MCF 10A (cell line): ENCODE results near the gene TAGAP. TPM values are rescaled to one million over a fixed set of nuclear protein-coding genes. Genes with fewer than 3 reads are reported as not detected.
"Not testable (repeated sequence)": the region's sequence is repeated elsewhere in the genome, so short reads cannot be mapped to it uniquely, and the experiment has no call there.

ENCODE experiments used
- BruUV-seq: library from RNA; stranded (reverse); fragments of 400-500 nt; replicated peaks from 2 replicates; lab custom pipeline; 2021; lab: Mats Ljungman, UMichigan
- CTCF ChIA-PET: fragments of 300-600 bp; sonication (Branson Sonifier 250); formaldehyde crosslinking; extraction: SDS; loops from one replicate; lab custom pipeline; 2021; ENCODE audit warnings: antibody characterized with exemption, inconsistent platforms; lab: Yijun Ruan, JAX
- POLR2A ChIA-PET: fragments of 300-600, 350-650 bp; sonication (Branson Sonifier 250); formaldehyde crosslinking; extraction: SDS; loops from one replicate; lab custom pipeline; 2020; ENCODE audit warnings: antibody characterized with exemption, inconsistent platforms; lab: Yijun Ruan, JAX
- DNase-seq: peaks from one replicate; pipeline ENCODE4 v3.0.0-alpha.2; 2018; ENCODE audit not compliant: unreplicated experiment
- H3K27ac Mint-ChIP-seq: one replicate; pipeline ENCODE4 v1.8.0; 2022; ENCODE audit warnings: mild to moderate bottlenecking, low read depth, mixed read lengths; ENCODE audit not compliant: unreplicated experiment
- H3K27me3 Mint-ChIP-seq: one replicate; pipeline ENCODE4 v1.8.0; 2022; ENCODE audit warnings: mixed read lengths; ENCODE audit not compliant: insufficient read depth, unreplicated experiment
- H3K36me3 Mint-ChIP-seq: one replicate; pipeline ENCODE4 v1.8.0; 2022; ENCODE audit warnings: mild to moderate bottlenecking, moderate library complexity, mixed read lengths; ENCODE audit not compliant: insufficient read depth, unreplicated experiment
- H3K4me1 Mint-ChIP-seq: one replicate; pipeline ENCODE4 v1.8.0; 2022; ENCODE audit warnings: mixed read lengths; ENCODE audit not compliant: insufficient read depth, unreplicated experiment
- H3K4me3 Mint-ChIP-seq: one replicate; pipeline ENCODE4 v1.8.0; 2022; ENCODE audit warnings: mild to moderate bottlenecking, moderate library complexity, mixed read lengths; ENCODE audit not compliant: unreplicated experiment
- H3K9me3 Mint-ChIP-seq: one replicate; pipeline ENCODE4 v1.8.0; 2022; ENCODE audit warnings: mixed read lengths; ENCODE audit not compliant: unreplicated experiment
- CTCF ChIP-seq: fragments of 200-600 bp; IDR thresholded peaks from one replicate; pipeline ENCODE4 v1.8.0; 2022; ENCODE audit warnings: antibody characterized with exemption, mild to moderate bottlenecking; ENCODE audit not compliant: unreplicated experiment
- intact Hi-C: fragments of 100-400 bp; cut with micrococcal nuclease; formaldehyde crosslinking; loops from 2 replicates; pipeline ENCODE4 v1.14.1; 2022
- total RNA-seq: library from RNA; stranded (reverse); gene quantifications from 2 replicates; pipeline ENCODE4 v1.2.3, GENCODE V29; 2022

TAGAP gene
- total RNA-seq, 1 experiment from 2014 or later = not detected

GRCh38 chr6:158996856-158997255, 47.9 kb downstream of the TAGAP start:
- Mint-ChIP-seq H3K27me3 (no peaks in the 10 kb centered on the region), H3K36me3 (peaks cover 20% of the 10 kb centered on the region), H3K4me1 (peaks cover 12% of the 10 kb centered on the region), H3K9me3 (no peaks in the 10 kb centered on the region), H3K4me3 (no peak overlapping the region), H3K27ac (no peak overlapping the region)
- intact Hi-C loops = no loop called here
- POLR2A ChIA-PET = no interaction called here
- CTCF ChIA-PET = interaction anchor here (1.7 kb wide), 1 partner anchor 138 kb away, joined by 3 read pairs; no protein-coding TSS in a partner anchor
- TF ChIP-seq CTCF = no peak
- BruUV-seq = no TSS peak
- no peak for DNase-seq

- intact Hi-C loops = no loop called here
- Mint-ChIP-seq H3K27ac (no peak overlapping the region), H3K27me3 (no peaks in the 10 kb centered on the region), H3K4me3 (no peak overlapping the region), H3K4me1 (peaks cover 8% of the 10 kb centered on the region), H3K36me3 (peaks cover 27% of the 10 kb centered on the region), H3K9me3 (no peaks in the 10 kb centered on the region)
- no peak for TF ChIP-seq CTCF
- no peak for DNase-seq
- BruUV-seq = no TSS peak
- POLR2A ChIA-PET = no interaction called here
- CTCF ChIA-PET = interaction anchor here (1.0 kb wide), 1 partner anchor 141 kb away, joined by 4 read pairs; no protein-coding TSS in a partner anchor
Observed at GRCh38 chr6:158993639-158994038, 51.2 kb downstream of the TAGAP start.

- Mint-ChIP-seq H3K4me3 (no peak overlapping the region), H3K27ac (no peak overlapping the region), H3K27me3 (no peaks in the 10 kb centered on the region), H3K9me3 (no peaks in the 10 kb centered on the region), H3K36me3 (peaks cover 29% of the 10 kb centered on the region), H3K4me1 (peaks cover 23% of the 10 kb centered on the region)
- ChIA-PET CTCF (interaction anchor here (0.6 to 1.2 kb wide), 3 partner anchors 18 to 287 kb away, joined by 3 to 4 read pairs (median 3); no protein-coding TSS in a partner anchor), POLR2A (no interaction called here)
- DNase-seq = peak; percentile 11
- intact Hi-C loops = no loop called here
- BruUV-seq = no TSS peak
- TF ChIP-seq CTCF = no peak
Observed at GRCh38 chr6:158991017-158991723, 53.6 kb downstream of the TAGAP start.

GRCh38 chr6:158989711-158990110, 55.1 kb downstream of the TAGAP start:
- DNase-seq, BruUV-seq, H3K27me3 Mint-ChIP-seq, H3K9me3 Mint-ChIP-seq, intact Hi-C loops, H3K4me3 Mint-ChIP-seq, H3K27ac Mint-ChIP-seq: not testable (repeated sequence)
- ChIA-PET POLR2A (interaction anchor here (0.9 kb wide), 1 partner anchor 11 kb away, joined by 3 read pairs; the partner anchor contains the start of gene RSPH3), CTCF (interaction anchor here (1.1 kb wide), 1 partner anchor 396 kb away, joined by 3 read pairs; no protein-coding TSS in a partner anchor)
- H3K4me1 Mint-ChIP-seq = peaks cover 16% of the 10 kb centered on the region
- H3K36me3 Mint-ChIP-seq = peaks cover 33% of the 10 kb centered on the region
